Nephron (organoid): ENCODE data around the gene FABP7.

Experiments
- H3K27ac Mint-ChIP-seq, 3 experiments: 2 replicates each; pipeline ENCODE4 v1.8.0; 2020; ENCODE audit warnings: mixed read lengths in 3 of 3, mild to moderate bottlenecking in 2 of 3, moderate library complexity in 1 of 3
- H3K27me3 Mint-ChIP-seq: 2 replicates; pipeline ENCODE4 v1.8.0; 2021; ENCODE audit warnings: low read depth, mild to moderate bottlenecking, moderate library complexity, mixed read lengths
- H3K36me3 Mint-ChIP-seq: 2 replicates; pipeline ENCODE4 v1.8.0; 2020; ENCODE audit warnings: low read depth, mixed read lengths
- H3K4me1 Mint-ChIP-seq: 2 replicates; pipeline ENCODE4 v1.8.0; 2020; ENCODE audit warnings: mixed read lengths
- H3K4me3 Mint-ChIP-seq, 3 experiments: 2 replicates each; pipeline ENCODE4 v1.8.0; 2020; ENCODE audit warnings: mild to moderate bottlenecking in 3 of 3, mixed read lengths in 3 of 3, moderate library complexity in 2 of 3
- H3K9me3 Mint-ChIP-seq: 2 replicates; pipeline ENCODE4 v1.8.0; 2020; ENCODE audit warnings: mixed read lengths
- CTCF ChIP-seq, 3 experiments: fragments of 200-600 bp; sonication (generic); IDR thresholded peaks; one replicate each; pipeline ENCODE4 v1.5.0; 2021; ENCODE audit warnings: antibody characterized with exemption in 3 of 3; ENCODE audit not compliant: unreplicated experiment in 3 of 3

The FABP7 gene

GRCh38 chr6:122775975-122776374, 3.5 kb upstream of the FABP7 start:
- H3K27ac Mint-ChIP-seq: no peak overlapping the region
- no peaks in the 10 kb centered on the region for H3K36me3 Mint-ChIP-seq
- no peak overlapping the region for H3K4me3 Mint-ChIP-seq
- H3K27me3 Mint-ChIP-seq: peaks cover 13% of the 10 kb centered on the region
- peaks cover 2% of the 10 kb centered on the region for H3K9me3 Mint-ChIP-seq
- no peak for TF ChIP-seq CTCF (IDR thresholded peaks at IDR 0.05; ENCODE audit: unreplicated experiment in 3 of 3)
- peaks cover 9% of the 10 kb centered on the region for H3K4me1 Mint-ChIP-seq

DNA sequence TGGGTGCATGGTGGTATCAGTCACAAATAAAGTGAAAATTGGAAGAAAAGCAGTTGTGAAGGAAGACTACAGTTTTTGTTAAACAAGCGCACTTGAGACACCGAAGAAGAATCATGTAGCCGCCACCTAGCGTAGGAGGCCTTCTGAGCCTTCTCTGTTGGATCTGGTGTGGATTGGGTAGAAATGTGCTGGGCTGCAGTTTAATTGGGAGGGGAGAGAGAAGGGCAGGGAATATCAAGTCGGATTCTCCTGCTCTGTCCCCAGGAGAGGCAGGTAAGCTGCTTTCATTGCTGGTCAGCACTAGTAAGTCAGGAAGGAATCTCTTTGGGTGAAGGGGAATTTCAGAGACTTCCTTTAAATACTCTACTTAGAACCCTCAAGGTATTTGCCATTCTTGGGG, 1.2 kb upstream of the FABP7 start:
- Mint-ChIP-seq H3K27me3 (peaks cover 13% of the 10 kb centered on the region), H3K4me1 (peaks cover 9% of the 10 kb centered on the region), H3K9me3 (peaks cover 2% of the 10 kb centered on the region), H3K36me3 (no peaks in the 10 kb centered on the region), H3K27ac (no peak overlapping the region), H3K4me3 (no peak overlapping the region)
- no peak for TF ChIP-seq CTCF (IDR thresholded peaks at IDR 0.05; ENCODE audit: unreplicated experiment in 3 of 3)

- peaks cover 2% of the 10 kb centered on the region for H3K9me3 Mint-ChIP-seq
- no peaks in the 10 kb centered on the region for H3K36me3 Mint-ChIP-seq
- H3K4me1 Mint-ChIP-seq: peaks cover 9% of the 10 kb centered on the region
- peaks cover 13% of the 10 kb centered on the region for H3K27me3 Mint-ChIP-seq
- TF ChIP-seq CTCF (IDR thresholded peaks at IDR 0.05; ENCODE audit: unreplicated experiment in 3 of 3): no peak
- peak overlapping the region in 2 of 3 experiments; percentile 17 to 25 for H3K4me3 Mint-ChIP-seq
- H3K27ac Mint-ChIP-seq: peak overlapping the region; percentile 4 to 40 (median 38)
These were observed 393 bp upstream of the FABP7 start for GRCh38 chr6:122778985-122779661.

GRCh38 chr6:122780114-122780513, 598 bp downstream of the FABP7 start:
- Mint-ChIP-seq H3K4me1 (peaks cover 9% of the 10 kb centered on the region), H3K27ac (no peak overlapping the region), H3K9me3 (peaks cover 2% of the 10 kb centered on the region), H3K27me3 (peaks cover 13% of the 10 kb centered on the region), H3K36me3 (no peaks in the 10 kb centered on the region), H3K4me3 (peak overlapping the region in 1 of 3 experiments; percentile 5)
- no peak for TF ChIP-seq CTCF (IDR thresholded peaks at IDR 0.05; ENCODE audit: unreplicated experiment in 3 of 3)

DNA sequence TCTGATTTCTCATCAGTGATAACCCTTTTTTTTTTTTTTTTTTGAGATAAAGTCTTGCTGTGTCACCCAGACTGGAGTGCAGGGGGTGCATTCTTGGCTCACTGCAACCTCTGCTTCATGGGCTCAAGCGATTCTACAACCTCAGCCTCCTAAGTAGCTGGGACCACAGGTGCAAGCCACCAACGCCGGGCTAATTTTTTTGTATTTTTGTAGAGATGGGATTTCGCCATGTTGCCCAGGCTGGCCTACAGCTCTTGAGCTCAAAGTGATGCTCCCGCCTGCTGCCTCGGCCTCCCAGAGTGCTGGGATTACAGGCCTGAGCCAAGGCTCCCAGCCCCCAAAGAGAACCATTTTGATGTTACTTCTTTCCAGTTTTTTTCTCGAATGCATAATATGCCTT, 2.2 kb downstream of the FABP7 start:
- peaks cover 13% of the 10 kb centered on the region for H3K27me3 Mint-ChIP-seq
- H3K4me3 Mint-ChIP-seq: no peak overlapping the region
- H3K9me3 Mint-ChIP-seq: no peaks in the 10 kb centered on the region
- H3K4me1 Mint-ChIP-seq: peaks cover 9% of the 10 kb centered on the region
- TF ChIP-seq CTCF (IDR thresholded peaks at IDR 0.05; ENCODE audit: unreplicated experiment in 3 of 3): no peak
- no peaks in the 10 kb centered on the region for H3K36me3 Mint-ChIP-seq
- no peak overlapping the region for H3K27ac Mint-ChIP-seq

- Mint-ChIP-seq H3K9me3 (no peaks in the 10 kb centered on the region), H3K27ac (no peak overlapping the region), H3K4me1 (peaks cover 15% of the 10 kb centered on the region), H3K4me3 (no peak overlapping the region), H3K27me3 (peaks cover 2% of the 10 kb centered on the region), H3K36me3 (no peaks in the 10 kb centered on the region)
- no peak for TF ChIP-seq CTCF (IDR thresholded peaks at IDR 0.05; ENCODE audit: unreplicated experiment in 3 of 3)
These were observed 3.9 kb downstream of the FABP7 start for GRCh38 chr6:122783401-122783800.
